T-helper 1 cell treated with Interleukin-12 subunit alpha and Interleukin-12 subunit beta and Interleukin-4 antibody, amounts not matched to agents 30 μg/mL and 1 μg/mL, for 36 hours (primary cell): ENCODE data around the gene IL17REL.
A peak's percentile ranks its signal among the peaks of the same experiment; 100 is the strongest.
"Not testable (repeated sequence)": the region's sequence is repeated elsewhere in the genome, so short reads cannot be mapped to it uniquely, and the experiment has no call there.

ENCODE experiments used
- H3K27ac Mint-ChIP-seq: one replicate; pipeline ENCODE4 v1.8.0; 2021; ENCODE audit warnings: mild to moderate bottlenecking, mixed read lengths
- H3K27me3 Mint-ChIP-seq: one replicate; pipeline ENCODE4 v1.8.0; 2021; ENCODE audit warnings: low read depth, mixed read lengths
- H3K36me3 Mint-ChIP-seq: one replicate; pipeline ENCODE4 v1.8.0; 2021; ENCODE audit warnings: low read depth, mixed read lengths
- H3K4me1 Mint-ChIP-seq: one replicate; pipeline ENCODE4 v1.8.0; 2021; ENCODE audit warnings: low read depth, mixed read lengths
- H3K4me3 Mint-ChIP-seq: one replicate; pipeline ENCODE4 v1.8.0; 2021; ENCODE audit warnings: mild to moderate bottlenecking, moderate library complexity, mixed read lengths
- H3K9me3 Mint-ChIP-seq: one replicate; pipeline ENCODE4 v1.8.0; 2021; ENCODE audit warnings: mixed read lengths

Gene IL17REL

GRCh38 chr22:49996119-49996517, 16.4 kb downstream of the IL17REL start:
- H3K4me3 Mint-ChIP-seq = no peak overlapping the region
- H3K27me3 Mint-ChIP-seq = peaks cover 2% of the 10 kb centered on the region
- no peaks in the 10 kb centered on the region for H3K36me3 Mint-ChIP-seq
- peaks cover 2% of the 10 kb centered on the region for H3K9me3 Mint-ChIP-seq
- no peak overlapping the region for H3K27ac Mint-ChIP-seq
- H3K4me1 Mint-ChIP-seq = peaks cover 3% of the 10 kb centered on the region

GRCh38 chr22:49995361-49996118, 17.0 kb downstream of the IL17REL start:
- Mint-ChIP-seq H3K4me1 (peaks cover 3% of the 10 kb centered on the region), H3K27me3 (peaks cover 5% of the 10 kb centered on the region), H3K9me3 (peaks cover 6% of the 10 kb centered on the region)

GRCh38 chr22:49995041-49995360, 17.6 kb downstream of the IL17REL start:
- Mint-ChIP-seq H3K9me3 (peaks cover 6% of the 10 kb centered on the region), H3K27ac (no peak overlapping the region), H3K36me3 (no peaks in the 10 kb centered on the region), H3K4me3 (no peak overlapping the region), H3K4me1 (peaks cover 3% of the 10 kb centered on the region), H3K27me3 (peaks cover 5% of the 10 kb centered on the region)

More at GRCh38 chr22:49995361-49996118, 17.0 kb downstream of the IL17REL start:
- Mint-ChIP-seq H3K4me3 (no peak overlapping the region), H3K27ac (no peak overlapping the region), H3K36me3 (no peaks in the 10 kb centered on the region)

- Mint-ChIP-seq H3K27ac (no peak overlapping the region), H3K36me3 (no peaks in the 10 kb centered on the region), H3K4me1 (peaks cover 3% of the 10 kb centered on the region), H3K27me3 (peaks cover 5% of the 10 kb centered on the region), H3K9me3 (peaks cover 6% of the 10 kb centered on the region), H3K4me3 (no peak overlapping the region)
Observed at GRCh38 chr22:49994361-49995040, 18.1 kb downstream of the IL17REL start.

- Mint-ChIP-seq H3K27ac (peak overlapping the region; percentile 6), H3K4me3 (no peak overlapping the region), H3K9me3 (peaks cover 6% of the 10 kb centered on the region), H3K4me1 (peaks cover 3% of the 10 kb centered on the region), H3K27me3 (peaks cover 8% of the 10 kb centered on the region), H3K36me3 (no peaks in the 10 kb centered on the region)
Observed at GRCh38 chr22:49993649-49994360, 18.8 kb downstream of the IL17REL start.

- H3K4me1 Mint-ChIP-seq = peaks cover 3% of the 10 kb centered on the region
- no peak overlapping the region for H3K4me3 Mint-ChIP-seq
- peak overlapping the region; percentile 6 for H3K27ac Mint-ChIP-seq
- H3K27me3 Mint-ChIP-seq = peaks cover 12% of the 10 kb centered on the region
- no peaks in the 10 kb centered on the region for H3K36me3 Mint-ChIP-seq
- H3K9me3 Mint-ChIP-seq = peaks cover 10% of the 10 kb centered on the region
Observed at GRCh38 chr22:49992921-49993648, 19.5 kb downstream of the IL17REL start.

- Mint-ChIP-seq H3K27me3 (peaks cover 16% of the 10 kb centered on the region), H3K9me3 (peaks cover 10% of the 10 kb centered on the region), H3K27ac (no peak overlapping the region), H3K4me3 (no peak overlapping the region), H3K36me3 (no peaks in the 10 kb centered on the region), H3K4me1 (peaks cover 3% of the 10 kb centered on the region)
Observed at GRCh38 chr22:49991907-49992533, 20.5 kb downstream of the IL17REL start.

GRCh38 chr22:49991167-49991566, 21.4 kb downstream of the IL17REL start:
- H3K27me3 Mint-ChIP-seq = peaks cover 23% of the 10 kb centered on the region
- H3K4me1 Mint-ChIP-seq = peaks cover 3% of the 10 kb centered on the region
- H3K4me3 Mint-ChIP-seq = no peak overlapping the region
- no peak overlapping the region for H3K27ac Mint-ChIP-seq
- peaks cover 19% of the 10 kb centered on the region for H3K9me3 Mint-ChIP-seq
- H3K36me3 Mint-ChIP-seq = peaks cover 2% of the 10 kb centered on the region

GRCh38 chr22:49989826-49990225, 22.7 kb downstream of the IL17REL start:
- not testable (repeated sequence) for H3K36me3 Mint-ChIP-seq, H3K4me3 Mint-ChIP-seq, H3K27ac Mint-ChIP-seq, H3K4me1 Mint-ChIP-seq
- H3K9me3 Mint-ChIP-seq = peaks cover 26% of the 10 kb centered on the region
- H3K27me3 Mint-ChIP-seq = peaks cover 37% of the 10 kb centered on the region

GRCh38 chr22:49986325-49986724, 26.2 kb downstream of the IL17REL start:
- Mint-ChIP-seq H3K27ac (no peak overlapping the region), H3K36me3 (peaks cover 6% of the 10 kb centered on the region), H3K4me1 (no peaks in the 10 kb centered on the region), H3K27me3 (peaks cover 48% of the 10 kb centered on the region), H3K4me3 (no peak overlapping the region), H3K9me3 (peaks cover 26% of the 10 kb centered on the region)

GRCh38 chr22:49983148-49984042, 29.2 kb downstream of the IL17REL start:
- Mint-ChIP-seq H3K4me3 (no peak overlapping the region), H3K27ac (no peak overlapping the region), H3K4me1 (peaks cover 6% of the 10 kb centered on the region), H3K9me3 (peaks cover 29% of the 10 kb centered on the region), H3K36me3 (peaks cover 16% of the 10 kb centered on the region), H3K27me3 (peaks cover 48% of the 10 kb centered on the region)

GRCh38 chr22:49981799-49982198, 30.8 kb downstream of the IL17REL start:
- Mint-ChIP-seq H3K27me3 (peaks cover 42% of the 10 kb centered on the region), H3K9me3 (peaks cover 27% of the 10 kb centered on the region), H3K36me3 (peaks cover 16% of the 10 kb centered on the region)
- H3K4me1 Mint-ChIP-seq, H3K27ac Mint-ChIP-seq, H3K4me3 Mint-ChIP-seq: not testable (repeated sequence)

GRCh38 chr22:49979587-49980264, 32.8 kb downstream of the IL17REL start:
- Mint-ChIP-seq H3K27me3 (peaks cover 21% of the 10 kb centered on the region), H3K4me1 (peaks cover 20% of the 10 kb centered on the region), H3K9me3 (peaks cover 13% of the 10 kb centered on the region), H3K4me3 (no peak overlapping the region), H3K36me3 (peaks cover 13% of the 10 kb centered on the region), H3K27ac (peak overlapping the region; percentile 66)
